Cardiac muscle cell (in vitro differentiated cells and primary cell): ENCODE data around the gene CASZ1. TPM values are rescaled to one million over a fixed set of nuclear protein-coding genes. Genes with fewer than 3 reads are reported as not detected.
A peak's percentile ranks its signal among the peaks of the same experiment; 100 is the strongest.

Experiments
- DNase-seq, 2 donors: peaks; one replicate each; pipeline versions ENCODE4 v3.0.0 to v3.0.0-alpha.2; 2010 to 2017; ENCODE audit warnings: low read depth in 1 of 2, low spot score in 1 of 2
- H3K27ac ChIP-seq: fragments of 200-600 bp; sonication (generic); 2 replicates; pipeline ENCODE4 v1.5.1; 2016
- H3K27me3 ChIP-seq: fragments of 200-600 bp; sonication (generic); 2 replicates; pipeline ENCODE4 v1.6.0; 2016; ENCODE audit warnings: control low read depth
- H3K36me3 ChIP-seq: fragments of 200-600 bp; sonication (generic); 2 replicates; pipeline ENCODE4 v1.5.1; 2016; ENCODE audit warnings: control low read depth
- H3K4me1 ChIP-seq: fragments of 200-600 bp; sonication (generic); 2 replicates; pipeline ENCODE4 v1.8.1; 2017; ENCODE audit warnings: low read depth, mild to moderate bottlenecking, mixed run types
- H3K4me3 ChIP-seq: fragments of 200-600 bp; sonication (generic); 2 replicates; pipeline ENCODE4 v1.5.1; 2016; ENCODE audit warnings: mild to moderate bottlenecking
- H3K9me3 ChIP-seq: fragments of 200-600 bp; sonication (generic); 2 replicates; pipeline ENCODE4 v1.5.1; 2017; ENCODE audit warnings: low read depth, mild to moderate bottlenecking, control low read depth
- CTCF ChIP-seq: IDR thresholded peaks from 2 replicates; pipeline ENCODE4 v1.5.1; 2012; ENCODE audit warnings: low read depth, mild to moderate bottlenecking, low read length
- polyA plus RNA-seq: library from polyadenylated mRNA; unstranded; fragments of >200 nt; fragmentation: Nextera tagmentation; extraction: Ambion mirVana; gene quantifications from 2 replicates; pipeline ENCODE4 v1.2.1, GENCODE V29; 2016
- total RNA-seq: library from RNA; depleted of rRNA; stranded (reverse); fragments of >200 nt; gene quantifications from 2 replicates; pipeline ENCODE4 v1.2.3, GENCODE V29; 2016

CASZ1 gene
- total and polyA plus RNA-seq, 2 experiments from 2014 or later: 53.5 to 87.3 TPM

GRCh38 chr1:10795276-10796021 lies 997 bp downstream of the CASZ1 start:
- Histone ChIP-seq H3K4me3 (peak overlapping the region; percentile 99), H3K27ac (peak overlapping the region; percentile 95), H3K4me1 (peaks cover 38% of the 10 kb centered on the region), H3K27me3 (peaks cover 4% of the 10 kb centered on the region), H3K36me3 (no peaks in the 10 kb centered on the region), H3K9me3 (no peaks in the 10 kb centered on the region)
- DNase-seq: peak in 1 of 2 donors; percentile 61
- TF ChIP-seq CTCF: no peak

DNA sequence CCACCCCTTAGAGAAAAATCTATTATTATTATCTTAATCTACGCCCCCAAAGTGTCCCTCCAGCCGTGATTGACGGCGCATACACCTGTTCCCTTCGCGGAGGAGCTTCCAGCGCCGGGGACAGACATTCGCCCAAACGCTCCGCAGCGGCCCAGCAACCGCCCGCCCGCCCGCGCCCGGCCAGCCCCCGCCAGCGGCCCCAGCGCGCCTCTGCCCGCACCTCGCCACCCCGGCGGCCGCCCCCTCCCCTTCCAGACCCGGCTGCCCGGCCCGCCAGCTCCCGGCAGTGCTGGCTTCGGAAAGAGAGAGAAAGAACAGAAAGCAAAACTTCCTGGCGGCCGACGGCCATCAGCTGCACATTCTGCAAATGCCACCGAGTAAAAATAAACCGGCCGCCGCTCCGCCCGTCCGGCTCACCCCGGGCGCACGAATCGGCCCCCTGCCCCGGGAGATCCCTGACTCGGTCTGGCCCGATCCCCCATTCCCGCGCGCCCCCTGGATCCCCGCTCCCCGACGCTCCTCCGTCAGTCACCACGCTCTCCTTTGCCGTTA lies 1.6 kb downstream of the CASZ1 start:
- peak overlapping the region; percentile 95 for H3K27ac ChIP-seq
- no peaks in the 10 kb centered on the region for H3K9me3 ChIP-seq
- peaks cover 42% of the 10 kb centered on the region for H3K4me1 ChIP-seq
- H3K27me3 ChIP-seq: peaks cover 4% of the 10 kb centered on the region
- H3K4me3 ChIP-seq: peak overlapping the region; percentile 99
- no peak for TF ChIP-seq CTCF
- no peaks in the 10 kb centered on the region for H3K36me3 ChIP-seq
- peak in 1 of 2 donors; percentile 78 for DNase-seq

DNA sequence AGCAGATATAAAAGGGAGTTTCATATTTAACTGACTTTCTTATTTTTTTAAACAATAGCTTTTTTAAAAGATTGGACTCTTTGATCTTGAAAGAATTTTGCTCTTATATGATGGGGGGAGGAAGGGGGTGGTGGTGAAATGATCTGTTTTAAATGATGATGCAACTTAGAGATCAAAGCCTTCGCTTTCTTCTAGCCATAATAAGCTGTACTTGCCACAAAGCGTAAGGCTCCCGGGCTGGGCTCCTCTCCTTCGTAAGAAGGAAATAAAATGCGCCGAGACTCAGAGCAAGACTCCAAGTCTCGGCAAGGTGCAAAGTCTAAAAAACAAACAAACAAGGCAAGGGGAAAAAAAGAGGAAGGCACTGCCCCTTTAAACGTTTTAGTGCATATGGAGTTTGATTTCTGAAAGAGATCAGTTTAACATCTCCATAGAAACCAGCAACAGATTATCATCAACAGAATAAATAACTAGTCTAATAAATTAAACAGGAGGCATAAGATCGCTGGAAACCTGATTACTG lies 3.3 kb downstream of the CASZ1 start:
- DNase-seq: peak in 1 of 2 donors; percentile 36
- Histone ChIP-seq H3K9me3 (no peaks in the 10 kb centered on the region), H3K27me3 (peaks cover 4% of the 10 kb centered on the region), H3K4me3 (peak overlapping the region; percentile 99), H3K27ac (no peak overlapping the region), H3K36me3 (no peaks in the 10 kb centered on the region), H3K4me1 (peaks cover 51% of the 10 kb centered on the region)
- TF ChIP-seq CTCF: no peak

- peaks cover 4% of the 10 kb centered on the region for H3K27me3 ChIP-seq
- peaks cover 59% of the 10 kb centered on the region for H3K4me1 ChIP-seq
- H3K27ac ChIP-seq: peak overlapping the region; percentile 15
- H3K9me3 ChIP-seq: no peaks in the 10 kb centered on the region
- H3K36me3 ChIP-seq: no peaks in the 10 kb centered on the region
- no peak for DNase-seq
- TF ChIP-seq CTCF: no peak
- H3K4me3 ChIP-seq: no peak overlapping the region
Measured at GRCh38 chr1:10791105-10791951, 5.1 kb downstream of the CASZ1 start.
